Lung microvascular endothelial cell (primary cell): ENCODE measurements around the gene SLC34A1. TPM values are rescaled to one million over a fixed set of nuclear protein-coding genes. Genes with fewer than 3 reads are reported as not detected.

Experiments used
- DNase-seq, 2 donors: peaks; one replicate each; pipeline versions ENCODE4 v3.0.0 to v3.0.0-alpha.2; 2010; ENCODE audit warnings: low read depth in 2 of 2
- total RNA-seq: library from RNA; depleted of rRNA; stranded (reverse); fragments of >200 nt; gene quantifications from 2 replicates; pipeline ENCODE4 v1.2.1, GENCODE V29; 2014

SLC34A1 gene
- total RNA-seq, 1 donor from 2014 or later, result not detected

DNA sequence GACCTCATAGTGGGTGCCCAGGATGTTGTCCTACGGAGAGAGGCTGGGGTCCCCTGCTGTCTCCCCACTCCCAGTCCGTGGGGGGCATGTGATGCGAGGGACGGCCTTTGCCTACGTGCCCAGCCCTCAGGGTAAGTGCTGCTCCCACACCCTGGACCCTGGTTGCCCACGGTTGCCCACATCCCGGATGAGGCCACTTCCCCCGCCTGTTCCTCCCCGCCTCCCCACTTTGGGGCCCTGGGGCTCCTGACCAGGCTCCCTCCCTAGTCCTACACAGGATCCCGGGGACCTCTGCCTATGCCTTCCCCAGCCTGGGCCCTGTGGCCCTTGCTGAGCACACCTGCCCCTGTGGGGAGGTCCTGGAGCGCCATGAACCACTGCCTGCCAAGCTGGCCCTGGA is 1.5 kb downstream of the SLC34A1 start:
- no peak for DNase-seq

DNA sequence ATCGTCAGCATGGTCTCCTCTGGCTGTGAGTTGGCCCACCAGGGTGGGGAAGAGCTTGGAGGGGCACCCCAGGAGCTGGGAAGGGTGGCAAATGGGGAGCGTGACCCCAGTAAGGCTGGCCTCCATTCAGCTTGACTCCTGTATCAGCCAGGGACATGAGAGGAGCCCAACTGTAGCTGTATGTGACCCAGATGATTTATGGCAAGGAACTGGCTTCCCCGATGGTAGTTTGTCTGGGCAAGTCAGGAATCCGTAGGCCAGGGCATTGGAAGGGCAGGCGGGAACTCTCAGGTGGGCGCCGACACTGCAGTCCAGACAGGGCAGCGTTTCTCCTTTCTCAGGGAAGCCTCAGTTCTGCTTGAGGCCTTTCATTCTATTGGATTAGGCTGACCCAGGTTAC is 2.3 kb downstream of the SLC34A1 start:
- no peak for DNase-seq

DNA sequence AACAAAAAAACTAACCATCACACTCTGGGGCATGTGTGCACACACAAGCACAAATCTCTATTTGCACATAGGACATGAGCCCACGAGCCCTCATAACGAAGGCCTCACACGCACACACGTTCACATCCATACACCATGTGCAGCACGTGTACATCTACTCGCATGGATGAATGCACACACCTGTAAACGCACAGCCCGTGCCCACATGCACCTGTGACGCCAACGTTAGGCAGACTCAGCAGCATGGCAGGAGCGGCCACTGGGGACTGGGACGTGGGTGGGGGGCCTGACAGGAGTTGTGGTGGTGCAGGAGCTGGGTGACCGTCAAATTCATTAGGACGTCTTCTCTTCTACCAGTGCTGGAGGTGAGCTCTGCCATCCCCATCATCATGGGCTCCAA is 3.2 kb downstream of the SLC34A1 start:
- no peak for DNase-seq

DNA sequence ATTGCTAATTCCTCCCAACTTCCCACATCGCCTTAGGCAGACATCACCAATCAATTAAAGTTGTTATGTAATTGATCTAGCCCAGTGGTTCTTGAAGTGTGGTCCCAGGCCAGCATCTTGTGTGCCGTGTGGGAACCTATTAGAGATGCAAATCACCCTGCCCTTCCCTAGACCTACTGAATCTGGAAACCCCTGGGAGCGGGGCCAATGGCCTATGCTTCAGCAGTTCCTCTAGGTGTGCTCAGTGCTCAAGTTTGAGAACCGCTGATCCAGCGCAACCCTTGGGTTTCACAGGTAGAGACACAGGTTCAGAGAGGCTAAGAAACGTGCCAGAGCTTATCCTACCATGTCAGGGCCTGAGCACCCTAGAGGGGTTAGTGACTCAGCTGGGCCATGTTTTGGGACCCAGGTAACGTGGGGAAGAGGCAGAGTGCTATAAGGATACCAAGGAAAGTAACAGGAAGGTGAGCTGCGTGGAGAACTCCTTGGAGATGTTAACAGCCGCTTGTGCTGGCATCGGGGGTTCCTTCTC is 4.4 kb downstream of the SLC34A1 start:
- DNase-seq, result no peak

DNA sequence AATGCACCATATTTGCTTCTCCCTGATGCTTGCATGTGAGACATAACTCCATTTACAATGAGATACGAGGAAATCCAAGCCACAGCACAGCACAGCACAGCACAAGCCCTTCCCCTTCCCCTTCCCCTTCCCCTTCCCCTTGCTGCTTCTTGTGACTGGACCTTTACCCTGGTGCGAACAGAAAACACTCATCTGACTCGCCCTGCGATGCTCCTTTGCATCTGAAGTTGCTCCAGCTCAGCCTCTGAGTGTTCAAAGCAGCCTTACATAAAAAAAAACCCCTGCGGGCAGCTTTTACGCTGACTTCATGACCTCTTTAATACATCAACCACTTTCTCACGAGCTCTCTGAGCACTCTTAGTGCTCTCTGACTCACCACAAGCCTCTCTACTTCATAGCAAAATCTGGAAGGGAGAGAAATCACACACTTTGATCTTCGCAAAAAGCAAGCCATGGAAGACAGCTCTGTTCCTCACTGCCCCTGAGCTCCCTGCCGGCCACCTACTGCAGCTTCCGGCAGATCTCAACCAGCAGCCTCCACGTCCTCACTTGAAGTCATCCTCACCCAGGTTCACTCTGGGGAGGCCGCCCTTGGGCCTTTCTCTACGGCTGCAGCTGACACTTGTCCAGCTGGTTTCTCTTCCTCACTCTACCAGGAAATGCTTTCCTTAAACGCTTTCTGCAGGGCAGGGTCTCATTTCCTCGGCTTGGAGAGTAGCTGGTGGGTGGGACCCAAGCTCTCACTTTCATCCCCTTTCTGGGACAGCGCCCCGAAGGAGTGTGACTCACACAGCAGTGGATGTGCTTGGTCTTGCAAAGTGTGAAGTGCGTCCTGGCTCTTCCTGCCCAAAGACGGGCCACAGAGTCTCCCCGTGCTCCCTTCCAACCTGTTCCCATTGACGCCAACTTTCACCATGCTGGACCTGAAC is 5.3 kb downstream of the SLC34A1 start:
- DNase-seq, result peak in 1 of 2 donors; percentile 82

DNA sequence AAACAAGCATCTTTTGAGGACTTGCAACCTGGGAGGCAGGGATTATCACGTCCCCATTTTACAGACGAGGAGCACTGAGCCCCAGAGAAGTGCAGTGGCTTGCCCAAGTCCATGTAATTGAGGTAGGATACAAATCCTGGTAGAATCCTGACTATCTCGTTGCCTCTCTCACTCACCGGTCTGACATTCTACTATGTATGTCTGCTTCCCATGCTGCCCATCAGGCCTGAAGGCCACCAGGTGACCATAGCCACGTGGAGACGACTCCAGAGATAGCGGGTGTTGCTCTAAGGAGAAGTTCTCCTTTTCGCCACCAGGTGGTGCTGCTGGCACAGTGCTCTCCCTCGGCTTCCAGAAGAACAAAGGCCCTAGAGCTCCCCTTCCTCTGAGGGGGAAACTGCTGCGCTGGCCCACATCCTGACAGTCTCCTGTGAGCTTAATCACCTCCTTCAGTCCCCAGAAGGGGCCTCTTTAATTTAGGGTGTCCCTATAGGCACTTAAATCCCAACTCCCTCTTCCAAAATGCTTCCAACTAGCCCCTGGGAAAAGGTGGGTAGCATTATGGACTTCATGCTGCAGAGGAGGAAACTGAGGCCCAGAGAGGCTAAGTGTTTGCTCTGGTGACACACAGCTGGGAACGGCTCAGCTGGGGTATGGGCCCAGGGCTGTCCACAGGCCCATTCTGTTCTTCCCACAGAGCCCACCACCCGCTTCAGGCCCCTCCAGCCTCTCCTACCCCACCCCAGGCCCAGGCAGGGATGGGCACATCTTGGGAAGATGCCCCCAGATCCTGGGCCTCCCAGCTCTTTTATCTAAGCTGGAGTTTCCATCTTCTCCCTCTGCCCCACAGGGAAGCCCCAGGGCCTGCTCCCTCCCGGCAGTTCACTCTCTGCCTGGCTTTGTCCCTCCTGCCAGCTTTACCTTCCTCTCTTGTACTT is 6.4 kb downstream of the SLC34A1 start:
- peak; percentile 85 to 86 for DNase-seq

DNA sequence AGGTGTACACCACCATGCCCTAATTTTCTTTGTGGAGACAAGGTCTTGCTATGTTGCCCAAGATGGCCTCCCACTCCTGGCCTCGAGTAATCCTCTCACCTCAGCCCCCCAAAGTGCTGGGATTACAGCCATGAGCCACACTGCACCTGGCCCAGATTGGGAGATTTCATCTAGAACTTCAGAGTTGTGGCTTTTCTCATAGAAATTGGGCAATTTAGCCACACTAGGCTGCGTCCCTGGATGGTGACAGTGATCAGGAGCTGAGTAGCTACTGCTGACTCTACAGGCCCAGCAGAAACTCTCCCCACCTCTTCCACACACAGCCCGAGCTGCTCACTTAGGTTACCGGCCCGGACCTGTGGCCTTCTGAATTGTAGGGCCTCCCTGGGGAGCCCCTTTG is 8.5 kb downstream of the SLC34A1 start:
- DNase-seq, result no peak

DNA sequence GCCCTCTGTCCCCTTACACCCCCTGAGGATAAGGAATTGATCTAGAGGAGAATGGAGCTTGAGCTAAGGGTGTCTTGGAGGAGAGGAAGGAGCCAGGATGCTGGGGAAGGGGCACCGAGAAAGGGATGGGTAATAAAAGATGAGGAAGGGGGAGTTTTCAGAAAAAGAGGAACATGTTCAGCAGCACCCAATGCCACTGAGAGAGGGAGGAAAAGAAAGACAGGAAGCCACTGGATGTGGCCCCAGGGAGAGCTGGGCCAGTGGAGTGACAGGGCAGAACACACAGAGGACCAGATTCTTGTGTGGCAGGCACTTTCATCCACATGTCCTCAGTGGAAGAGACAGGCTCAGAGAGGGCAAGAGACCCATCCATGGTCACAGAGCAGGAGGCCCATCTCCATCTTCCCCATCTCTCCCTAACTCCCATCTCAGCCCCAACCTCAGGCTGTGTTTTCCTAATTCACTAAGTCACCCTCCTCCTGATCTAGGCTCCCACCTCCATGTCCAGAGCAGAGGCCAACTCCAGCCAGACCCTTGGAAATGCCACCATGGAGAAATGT is 9.1 kb downstream of the SLC34A1 start:
- DNase-seq, result no peak

DNA sequence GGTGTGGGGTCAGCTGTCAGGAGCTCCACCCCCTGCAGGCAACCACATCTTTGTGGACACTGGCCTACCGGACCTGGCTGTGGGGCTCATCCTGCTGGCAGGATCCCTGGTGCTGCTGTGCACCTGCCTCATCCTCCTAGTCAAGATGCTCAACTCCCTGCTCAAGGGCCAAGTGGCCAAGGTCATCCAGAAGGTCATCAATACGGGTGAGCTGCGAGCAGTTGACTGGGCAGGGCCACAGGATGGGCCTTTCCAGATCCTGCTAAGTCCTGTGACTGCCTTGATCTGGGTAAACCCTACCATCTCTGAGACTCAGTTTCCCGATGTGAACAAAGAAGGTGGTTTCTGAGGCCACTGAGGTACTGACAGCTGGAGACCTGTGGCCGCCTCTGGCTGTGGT is 9.8 kb downstream of the SLC34A1 start:
- DNase-seq, result no peak

DNA sequence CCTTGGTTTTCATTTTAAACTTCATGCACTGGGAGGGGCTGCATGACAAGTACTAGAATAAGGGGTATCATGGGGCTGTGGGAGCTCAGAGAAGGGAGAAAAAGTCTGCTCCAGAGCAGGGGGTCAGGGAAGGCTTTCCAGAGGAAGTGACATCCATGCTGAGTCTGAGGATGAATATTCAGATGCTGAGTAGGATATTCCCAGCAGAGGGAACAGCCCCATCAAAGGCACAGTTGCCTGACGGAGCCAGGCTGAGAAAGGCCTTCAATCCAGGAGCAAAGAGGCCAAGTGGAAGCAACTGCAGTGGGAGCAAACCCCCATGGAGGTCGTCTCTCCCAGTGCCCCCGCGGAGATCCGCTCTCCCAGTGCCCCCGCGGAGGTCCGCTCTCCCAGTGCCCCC is 11.8 kb downstream of the SLC34A1 start:
- DNase-seq, result no peak

DNA sequence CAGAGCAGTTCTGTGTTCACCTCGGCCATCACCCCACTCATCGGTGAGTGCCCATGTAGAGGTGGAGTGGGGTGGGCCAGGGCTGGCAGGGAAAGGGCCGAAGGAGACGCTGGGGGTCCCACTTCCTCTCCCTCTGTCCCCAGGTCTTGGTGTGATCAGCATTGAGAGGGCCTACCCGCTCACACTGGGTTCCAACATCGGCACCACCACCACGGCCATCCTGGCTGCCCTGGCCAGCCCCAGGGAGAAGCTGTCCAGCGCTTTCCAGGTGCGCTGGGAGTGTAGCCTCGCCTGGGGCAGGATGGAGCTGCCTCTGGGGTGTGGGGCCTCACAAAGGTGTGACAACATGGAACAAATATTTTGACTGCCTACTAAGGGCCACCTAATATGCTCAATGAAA is 12.6 kb downstream of the SLC34A1 start:
- no peak for DNase-seq

DNA sequence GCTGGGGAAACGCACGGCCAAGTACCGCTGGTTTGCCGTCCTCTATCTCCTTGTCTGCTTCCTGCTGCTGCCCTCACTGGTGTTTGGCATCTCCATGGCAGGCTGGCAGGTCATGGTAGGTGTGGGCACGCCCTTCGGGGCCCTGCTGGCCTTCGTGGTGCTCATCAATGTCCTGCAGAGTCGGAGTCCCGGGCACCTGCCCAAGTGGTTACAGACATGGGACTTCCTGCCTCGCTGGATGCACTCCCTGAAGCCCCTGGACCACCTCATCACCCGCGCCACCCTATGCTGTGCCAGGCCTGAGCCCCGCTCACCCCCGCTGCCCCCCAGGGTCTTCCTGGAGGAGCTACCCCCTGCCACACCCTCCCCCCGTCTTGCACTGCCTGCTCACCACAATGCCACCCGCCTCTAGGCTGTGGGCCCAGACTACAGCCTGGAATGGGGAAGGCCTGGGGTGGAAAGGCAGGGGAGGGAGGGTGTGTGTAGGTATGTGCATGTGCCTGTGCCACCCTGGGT is 13.7 kb downstream of the SLC34A1 start:
- no peak for DNase-seq

DNA sequence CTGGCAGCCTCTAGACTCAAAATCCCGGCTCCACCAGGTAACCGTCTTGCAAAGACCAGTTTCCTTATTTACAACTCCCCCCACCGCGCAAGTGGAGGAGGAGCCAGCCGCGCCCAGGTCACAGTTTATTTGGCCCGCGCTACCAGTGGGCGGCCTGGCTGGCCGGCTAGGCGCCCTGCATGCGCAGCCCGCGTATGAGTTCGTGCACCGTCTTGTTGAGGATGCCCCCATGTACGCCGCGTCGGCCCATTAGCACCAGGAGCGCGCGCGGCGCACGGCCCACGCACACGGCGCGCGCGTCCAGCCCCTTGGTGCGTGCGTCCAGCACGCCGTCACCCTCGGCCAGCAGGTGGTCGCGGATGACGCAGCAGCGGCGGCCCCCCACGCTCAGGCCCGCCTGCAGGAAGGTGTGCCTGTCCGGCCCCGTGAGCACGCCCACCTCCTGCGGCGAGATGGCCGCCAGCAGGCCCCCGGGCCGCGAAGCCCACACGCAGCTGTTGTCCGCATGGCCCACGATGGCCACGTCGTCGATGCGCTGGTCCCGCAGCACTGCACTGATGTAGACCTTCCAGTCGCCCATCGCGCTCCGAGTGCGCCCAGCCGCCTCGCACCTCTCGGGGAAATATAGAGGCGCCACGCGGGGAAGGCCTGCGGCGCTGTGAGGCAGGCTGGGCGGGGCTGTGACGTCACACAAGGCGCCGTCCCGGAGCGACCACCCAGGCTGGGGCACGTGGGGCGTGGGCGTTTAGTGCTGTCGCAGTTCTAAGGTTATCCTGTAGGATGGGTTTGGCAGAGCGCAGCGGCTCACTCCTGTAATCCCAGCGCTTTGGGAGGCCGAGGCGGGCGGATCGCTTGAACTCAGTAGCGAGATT is 16.0 kb downstream of the SLC34A1 start, which contains the start of gene PFN3:
TSS of gene PFN3 (minus strand) at position 665 of the 872 bp plus-strand sequence. CDS start at position 580, 85 bp downstream.
- DNase-seq, result peak in 1 of 2 donors; percentile 51

DNA sequence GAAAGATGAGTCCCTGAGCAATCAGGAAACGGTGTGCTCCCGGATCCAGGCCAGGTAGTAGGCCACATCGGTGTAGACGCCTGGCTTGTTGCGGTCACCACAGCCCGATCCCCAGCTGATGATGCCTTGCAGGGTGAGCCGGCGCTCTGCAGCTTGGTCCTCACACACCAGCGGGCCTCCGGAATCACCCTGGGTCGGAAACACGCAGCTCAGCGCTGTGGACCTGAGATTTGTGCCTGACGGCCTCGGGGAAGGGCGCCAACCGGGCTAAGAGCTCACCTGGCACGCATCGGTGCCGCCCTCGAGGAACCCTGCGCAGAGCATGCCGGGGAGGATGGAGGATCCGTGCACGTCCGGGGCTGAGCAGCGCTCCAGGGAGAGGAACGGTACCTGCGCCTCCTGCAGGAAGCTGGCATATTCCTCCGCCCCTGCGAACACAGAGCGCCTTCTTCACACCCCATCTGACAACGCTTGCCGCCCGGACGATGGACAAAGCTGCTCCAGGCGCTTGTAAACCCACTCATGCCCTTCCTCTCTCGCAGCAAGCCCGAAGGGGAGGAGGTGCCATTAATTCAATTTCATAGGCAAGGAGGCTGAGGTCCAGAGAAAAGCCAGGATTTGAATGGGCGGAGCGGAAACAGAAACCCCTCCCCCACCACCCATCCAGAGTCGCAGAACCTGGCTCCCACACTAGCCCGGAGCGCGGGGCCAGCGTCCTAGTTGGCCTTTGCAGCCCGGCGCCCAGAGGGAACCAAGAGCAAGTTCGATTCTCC is 18.2 kb downstream of the SLC34A1 start:
- peak in 1 of 2 donors; percentile 42 for DNase-seq

DNA sequence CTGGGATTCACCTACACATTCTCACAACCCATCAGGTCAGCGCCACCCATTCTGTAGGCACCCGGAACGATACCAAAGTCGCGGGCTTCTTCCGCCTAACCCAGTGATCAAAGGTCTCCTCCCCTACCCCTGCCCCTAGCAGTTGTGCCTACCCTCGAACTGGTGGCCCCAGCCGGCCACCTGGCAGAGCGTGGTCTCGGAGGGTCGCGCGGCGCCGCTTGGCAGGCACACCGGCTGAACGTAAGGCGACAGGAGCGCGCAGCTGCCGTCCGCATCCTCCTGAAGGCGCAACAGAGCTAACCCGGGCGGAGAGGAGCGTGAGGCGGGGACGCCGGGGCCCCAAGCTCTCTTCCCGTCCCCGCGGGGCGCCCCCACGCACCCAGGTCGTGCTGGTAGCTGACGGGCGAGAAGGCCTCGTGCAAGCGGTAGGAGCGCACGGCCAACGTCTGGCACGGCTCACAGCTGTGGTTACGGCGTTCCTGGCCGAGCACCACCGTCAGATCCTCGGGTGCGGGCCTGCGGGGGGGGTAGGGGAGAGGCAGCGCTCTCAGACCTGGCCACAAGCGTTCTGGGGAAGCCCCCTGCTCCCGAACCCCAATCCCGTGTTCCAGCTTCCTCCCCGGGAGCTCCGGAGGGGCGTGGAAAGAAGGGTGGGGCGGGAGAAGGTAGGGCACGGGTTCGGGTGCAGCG is 19.0 kb downstream of the SLC34A1 start:
- peak in 1 of 2 donors; percentile 19 for DNase-seq

DNA sequence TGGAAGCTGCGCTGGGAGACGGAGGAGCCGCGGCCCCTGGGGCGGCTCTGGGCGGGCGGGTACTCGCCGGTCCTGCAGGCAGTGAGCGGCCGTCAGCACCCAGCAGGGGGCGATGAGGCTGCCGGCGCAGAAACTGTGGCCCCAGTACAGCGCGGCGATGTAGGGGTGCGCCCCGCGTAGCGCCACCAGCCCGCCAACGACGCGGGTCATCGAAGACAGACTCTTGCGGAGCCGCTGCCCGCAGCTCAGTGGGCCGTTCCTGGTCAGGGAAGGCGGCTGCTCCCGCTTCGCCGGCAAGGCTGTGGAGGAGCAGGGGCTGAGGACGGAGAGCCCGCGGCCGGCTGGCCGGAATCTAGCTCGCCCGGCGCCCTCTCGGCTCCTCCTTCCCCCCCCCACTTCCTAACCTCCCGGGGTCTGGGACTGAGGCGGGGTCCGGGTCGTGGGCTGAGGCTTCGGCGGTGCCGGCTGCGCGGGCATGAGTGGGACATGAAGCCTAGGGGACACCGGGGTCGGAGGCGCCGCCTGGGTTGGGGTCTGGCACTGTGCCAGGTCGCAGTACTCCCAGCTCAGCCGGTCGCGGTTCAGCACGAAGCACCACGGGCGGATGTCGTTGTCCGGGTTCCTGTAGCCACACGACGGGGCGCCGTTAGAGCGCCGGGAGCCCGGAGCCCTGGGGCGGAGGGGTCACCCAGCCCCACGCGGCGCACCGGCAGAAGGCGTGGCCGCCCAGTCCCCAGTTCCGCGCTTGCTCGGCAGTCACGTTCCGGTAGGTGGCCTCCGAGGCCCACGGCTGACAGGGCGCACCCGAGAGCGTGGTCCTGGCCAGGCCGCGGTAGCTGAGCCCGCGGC is 19.8 kb downstream of the SLC34A1 start:
- peak; percentile 84 to 90 for DNase-seq

DNA sequence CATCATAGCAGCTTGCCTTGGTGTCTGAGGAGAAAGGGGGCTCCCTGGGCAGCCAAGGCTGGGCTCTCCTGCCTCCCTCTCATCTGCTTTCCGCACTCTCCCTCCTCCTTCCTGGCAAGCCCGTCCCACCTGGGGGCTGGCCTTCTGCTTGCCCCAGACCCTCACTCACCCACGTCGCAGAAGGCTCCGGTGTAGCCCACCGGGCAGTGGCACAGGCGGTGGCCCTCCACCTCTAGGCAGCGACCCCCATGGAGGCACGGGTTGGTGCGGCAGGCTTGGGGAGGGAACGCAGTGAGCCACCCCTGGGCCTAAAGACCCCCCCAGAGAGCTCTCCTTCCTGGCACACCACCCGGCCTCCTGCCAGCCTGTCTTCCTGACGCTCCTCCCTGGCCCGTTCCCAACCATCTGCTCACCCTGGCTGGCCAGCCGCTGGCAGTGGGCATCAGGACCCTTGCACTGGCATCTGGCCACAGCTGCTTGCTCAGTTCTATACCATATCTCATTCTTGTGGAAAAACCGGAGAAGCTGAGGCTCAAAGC is 20.5 kb downstream of the SLC34A1 start:
- DNase-seq, result no peak

DNA sequence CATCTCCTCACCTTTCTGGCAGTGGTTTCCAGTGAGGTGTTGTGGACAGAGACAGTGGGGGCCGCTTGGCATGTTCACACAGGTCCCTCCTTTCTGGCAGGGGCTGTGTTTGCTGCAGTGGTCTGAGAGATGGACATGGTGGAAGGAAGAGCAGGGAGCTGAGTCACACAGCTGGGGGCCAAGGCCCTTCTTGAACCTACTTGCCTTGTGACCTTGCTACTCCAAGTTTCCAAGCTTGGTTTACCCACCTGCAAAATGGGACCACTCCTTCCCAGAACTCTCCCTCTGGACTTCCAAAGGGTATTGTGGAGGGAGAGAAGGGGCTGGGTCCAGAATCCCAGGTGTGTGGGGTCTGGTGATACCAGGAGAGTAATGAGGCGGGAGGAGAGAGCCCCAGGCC is 21.1 kb downstream of the SLC34A1 start:
- no peak for DNase-seq
